Endothelial cell of umbilical vein (primary cell): Measurements from ENCODE around the gene CASR. TPM values are rescaled to one million over a fixed set of nuclear protein-coding genes. Genes with fewer than 3 reads are reported as not detected.

Experiments
- BruUV-seq: library from RNA; stranded (reverse); fragments of 400-500 nt; replicated peaks from 2 replicates; lab custom pipeline; 2021; lab: Mats Ljungman, UMichigan
- CTCF ChIA-PET: fragments of 300-600, 350-600 bp; sonication (Branson Sonifier 250); formaldehyde crosslinking; loops from one replicate; lab custom pipeline; 2021; ENCODE audit warnings: antibody characterized with exemption, inconsistent platforms; lab: Charles Lee
- POLR2A ChIA-PET: fragments of 300-600, 350-600 bp; sonication (Branson Sonifier 250); formaldehyde crosslinking; loops from one replicate; lab custom pipeline; 2021; ENCODE audit warnings: antibody characterized with exemption, inconsistent platforms; lab: Charles Lee
- DNase-seq: peaks from one replicate; pipeline ENCODE4 v3.0.0-alpha.2; 2011; ENCODE audit warnings: low read depth, low spot score
- FAIRE-seq: peaks from 2 replicates; lab custom pipeline; 2011; peaks lifted over from hg19 to GRCh38; lab: Jason Lieb, UNC
- H2AFZ ChIP-seq: 2 replicates; pipeline ENCODE4 v1.6.0; 2012; ENCODE audit warnings: low read depth, low read length, control low read depth, inconsistent platforms
- H3K27ac ChIP-seq: 2 replicates; pipeline ENCODE4 v1.5.1; 2011; ENCODE audit warnings: low read depth, mild to moderate bottlenecking, control low read depth, low read length, moderate library complexity; ENCODE audit not compliant: insufficient read depth
- H3K27me3 ChIP-seq, 2 experiments: 2 replicates each; pipeline versions ENCODE4 v1.6.0 to v1.6.1; 2011; ENCODE audit warnings: low read length in 2 of 2, mixed read lengths in 1 of 2; ENCODE audit not compliant: control insufficient read depth in 2 of 2, insufficient read depth in 2 of 2
- H3K36me3 ChIP-seq, 2 experiments: 2 replicates in 1 of 2; 3 replicates in 1 of 2; pipeline ENCODE4 v1.5.1; 2011; ENCODE audit warnings: low read length in 2 of 2, mild to moderate bottlenecking in 1 of 2, moderate library complexity in 1 of 2; ENCODE audit not compliant: control insufficient read depth in 2 of 2, insufficient read depth in 2 of 2; ENCODE audit errors: extremely low read depth in 1 of 2
- H3K4me1 ChIP-seq: 3 replicates; pipeline ENCODE4 v1.5.1; 2011; ENCODE audit warnings: mild to moderate bottlenecking, low read length; ENCODE audit not compliant: control insufficient read depth, insufficient read depth; ENCODE audit errors: extremely low read depth
- H3K4me2 ChIP-seq: 2 replicates; pipeline ENCODE4 v1.6.1; 2011; ENCODE audit warnings: low read length, control low read depth, mixed read lengths; ENCODE audit not compliant: insufficient read depth
- H3K4me3 ChIP-seq, 3 experiments: fragments of 200-600 bp in 1 of 3; sonication (generic), shearing (Covaris generic) in 1 of 3; replicated peaks in 1 of 3; 2 replicates each; pipeline ENCODE4 v1.5.1; 2011 to 2016; ENCODE audit warnings: control low read depth in 3 of 3, low read length in 3 of 3, mild to moderate bottlenecking in 2 of 3, inconsistent platforms in 1 of 3, low read depth in 1 of 3, moderate library complexity in 1 of 3; ENCODE audit not compliant: insufficient read depth in 1 of 3
- H3K79me2 ChIP-seq: 2 replicates; pipeline ENCODE4 v1.6.0; 2012; ENCODE audit warnings: low read length, inconsistent platforms; ENCODE audit not compliant: control insufficient read depth, insufficient read depth
- H3K9ac ChIP-seq: replicated peaks from 2 replicates; pipeline ENCODE3; 2011; ENCODE audit warnings: low read length, control low read depth; ENCODE audit not compliant: insufficient read depth; ENCODE audit errors: extremely low read depth
- H3K9me1 ChIP-seq: replicated peaks from 3 replicates; pipeline ENCODE4 v1.6.0; 2011; ENCODE audit warnings: mild to moderate bottlenecking, low read length; ENCODE audit not compliant: control insufficient read depth, insufficient read depth; ENCODE audit errors: extremely low read depth
- H3K9me3 ChIP-seq: replicated peaks from 2 replicates; pipeline ENCODE4 v1.5.1; 2012; ENCODE audit warnings: low read length, inconsistent platforms; ENCODE audit not compliant: control insufficient read depth, insufficient read depth
- H4K20me1 ChIP-seq: replicated peaks from 2 replicates; pipeline ENCODE3; 2011; ENCODE audit warnings: mild to moderate bottlenecking, low read length; ENCODE audit not compliant: control insufficient read depth, insufficient read depth; ENCODE audit errors: extremely low read depth
- EZH2 ChIP-seq: IDR thresholded peaks from 2 replicates; pipeline ENCODE4 v1.6.1; 2012; ENCODE audit warnings: borderline replicate concordance, low read depth, mild to moderate bottlenecking, moderate library complexity, low read length, inconsistent platforms; ENCODE audit not compliant: severe bottlenecking
- FOS ChIP-seq: IDR thresholded peaks from 2 replicates; pipeline ENCODE4 v1.6.1; 2011; ENCODE audit warnings: mild to moderate bottlenecking, low read length, moderate library complexity, borderline replicate concordance; ENCODE audit not compliant: insufficient read depth
- GATA2 ChIP-seq: IDR thresholded peaks from 2 replicates; pipeline ENCODE4 v1.7.0; 2011; ENCODE audit warnings: low read depth, mild to moderate bottlenecking, moderate library complexity, mixed read lengths, low read length; ENCODE audit not compliant: insufficient read length, insufficient read depth
- JUN ChIP-seq: IDR thresholded peaks from 2 replicates; pipeline ENCODE4 v1.6.1; 2011; ENCODE audit warnings: borderline replicate concordance, low read depth; ENCODE audit not compliant: insufficient read length, insufficient read depth
- MYC ChIP-seq: IDR thresholded peaks from one replicate; pipeline ENCODE4 v1.6.1; 2011; ENCODE audit warnings: mild to moderate bottlenecking, low read depth, low read length
- POLR2A ChIP-seq: IDR thresholded peaks from 2 replicates; pipeline ENCODE4 v1.6.1; 2012; ENCODE audit warnings: low read depth, mild to moderate bottlenecking, control low read depth, low read length
- POLR2AphosphoS5 ChIP-seq: IDR thresholded peaks from 2 replicates; pipeline ENCODE4 v1.6.1; 2012; ENCODE audit warnings: low read depth, mild to moderate bottlenecking, control low read depth, low read length, moderate library complexity; ENCODE audit not compliant: insufficient read depth
- dilution Hi-C: fragments of 300-500 bp; cut with MboI; formaldehyde crosslinking; loops from one replicate; pipeline ENCODE4 v1.15.0; 2019; ENCODE audit warnings: low sequenced_read_pairs; ENCODE audit not compliant: extremely low pct_ligation_motif_present
- intact Hi-C: fragments of 100-400 bp; cut with micrococcal nuclease; formaldehyde crosslinking; loops from one replicate; pipeline ENCODE4 v1.10.0; 2022
- polyA plus RNA-seq, 4 experiments: library from polyadenylated mRNA; depleted of rRNA in 3 of 4; stranded (reverse) in 3 of 4; unstranded in 1 of 4; fragments of >200 nt; gene quantifications; 2 replicates each; pipeline versions ENCODE4 v1.2.1 to v1.2.3, GENCODE V29; 2011 to 2012; ENCODE audit warnings: missing spikeins in 1 of 4
- total RNA-seq: library from RNA; stranded (reverse); gene quantifications from 2 replicates; pipeline ENCODE4 v1.2.3, GENCODE V29; 2021
- TF ChIP-seq, protein P1 (sequence below), 2 donors: IDR thresholded peaks; 1 replicate in 1 of 2; 2 replicates in 1 of 2; pipeline ENCODE4 v1.5.1; 2011; ENCODE audit warnings: low read length in 2 of 2, mild to moderate bottlenecking in 2 of 2, moderate library complexity in 2 of 2, control low read depth in 1 of 2, inconsistent platforms in 1 of 2, low read depth in 1 of 2; ENCODE audit not compliant: insufficient read depth in 1 of 2; ENCODE audit errors: extremely low read depth in 1 of 2
- TF ChIP-seq, protein P2 (sequence below): IDR thresholded peaks from 2 replicates; pipeline ENCODE4 v1.6.1; 2011; ENCODE audit not compliant: insufficient read depth, insufficient read length

Gene CASR
- total and polyA plus RNA-seq, 2 donors (not counting 3 experiments of a cell fraction or from before 2014, with no cell fraction given): not detected

DNA sequence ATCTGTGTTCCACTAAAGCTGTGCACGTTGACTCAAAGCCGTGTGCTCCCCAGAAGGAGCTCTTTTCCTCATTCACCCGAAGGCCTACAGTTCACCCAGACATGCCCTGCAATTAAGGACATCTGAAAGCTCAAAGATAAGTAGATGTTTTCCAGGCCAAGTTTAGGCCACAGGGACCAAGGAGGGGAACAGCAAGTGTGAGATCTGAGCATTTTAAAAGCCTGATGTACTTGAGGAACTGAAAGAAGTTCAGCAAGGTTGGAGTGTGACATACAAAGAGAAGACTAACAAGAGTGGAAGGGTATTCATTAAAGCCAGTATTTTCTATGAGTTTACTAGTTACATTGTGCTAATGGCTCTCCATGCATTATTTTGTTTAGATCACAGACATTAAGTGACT, 68.0 kb downstream of the CASR start:
- FAIRE-seq: no peak
- ChIA-PET POLR2A (no interaction called here), CTCF (interaction anchor here (1.0 kb wide), 1 partner anchor 705 kb away, joined by 4 read pairs; the partner anchor contains the start of gene POLQ)
- intact Hi-C loops: no loop called here
- H3K9me3 ChIP-seq: no peaks in the 10 kb centered on the region
- no peaks in the 10 kb centered on the region for H3K9me1 ChIP-seq
- H3K27me3 ChIP-seq: peaks cover 7 to 10% of the 10 kb centered on the region in 2 experiments
- H3K9ac ChIP-seq: no peak overlapping the region
- H4K20me1 ChIP-seq: no peaks in the 10 kb centered on the region
- no peak overlapping the region for H3K4me2 ChIP-seq
- dilution Hi-C loops: no loop called here
- H3K4me3 ChIP-seq: no peak overlapping the region
- BruUV-seq: no TSS peak
- no peaks in the 10 kb centered on the region for H3K4me1 ChIP-seq
- DNase-seq: no peak
- H2AFZ ChIP-seq: no peak overlapping the region
- H3K79me2 ChIP-seq: no peaks in the 10 kb centered on the region
- no peak overlapping the region for H3K27ac ChIP-seq
- H3K36me3 ChIP-seq: no peaks in the 10 kb centered on the region
- TF ChIP-seq GATA2 (no peak), EZH2 (no peak), POLR2AphosphoS5 (no peak), JUN (no peak), POLR2A (no peak), MYC (no peak), FOS (no peak)
- TF ChIP-seq, protein P1, sequence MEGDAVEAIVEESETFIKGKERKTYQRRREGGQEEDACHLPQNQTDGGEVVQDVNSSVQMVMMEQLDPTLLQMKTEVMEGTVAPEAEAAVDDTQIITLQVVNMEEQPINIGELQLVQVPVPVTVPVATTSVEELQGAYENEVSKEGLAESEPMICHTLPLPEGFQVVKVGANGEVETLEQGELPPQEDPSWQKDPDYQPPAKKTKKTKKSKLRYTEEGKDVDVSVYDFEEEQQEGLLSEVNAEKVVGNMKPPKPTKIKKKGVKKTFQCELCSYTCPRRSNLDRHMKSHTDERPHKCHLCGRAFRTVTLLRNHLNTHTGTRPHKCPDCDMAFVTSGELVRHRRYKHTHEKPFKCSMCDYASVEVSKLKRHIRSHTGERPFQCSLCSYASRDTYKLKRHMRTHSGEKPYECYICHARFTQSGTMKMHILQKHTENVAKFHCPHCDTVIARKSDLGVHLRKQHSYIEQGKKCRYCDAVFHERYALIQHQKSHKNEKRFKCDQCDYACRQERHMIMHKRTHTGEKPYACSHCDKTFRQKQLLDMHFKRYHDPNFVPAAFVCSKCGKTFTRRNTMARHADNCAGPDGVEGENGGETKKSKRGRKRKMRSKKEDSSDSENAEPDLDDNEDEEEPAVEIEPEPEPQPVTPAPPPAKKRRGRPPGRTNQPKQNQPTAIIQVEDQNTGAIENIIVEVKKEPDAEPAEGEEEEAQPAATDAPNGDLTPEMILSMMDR (IDR thresholded peaks at IDR 0.05; ENCODE audit: extremely low read depth in 1 of 2, insufficient read depth in 1 of 2, low read depth in 1 of 2, low read length in 2 of 2): no peak
- TF ChIP-seq, protein P2, sequence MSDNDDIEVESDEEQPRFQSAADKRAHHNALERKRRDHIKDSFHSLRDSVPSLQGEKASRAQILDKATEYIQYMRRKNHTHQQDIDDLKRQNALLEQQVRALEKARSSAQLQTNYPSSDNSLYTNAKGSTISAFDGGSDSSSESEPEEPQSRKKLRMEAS: no peak
